Measurements from ENCODE around the gene AKAP12. TPM values are rescaled to one million over a fixed set of nuclear protein-coding genes. Genes with fewer than 3 reads are reported as not detected.
A peak's percentile ranks its signal among the peaks of the same experiment; 100 is the strongest.

AKAP12 gene
- total RNA-seq, 2 experiments from 2014 or later = 4.1 to 5.0 TPM

GRCh38 chr6:151240036-151240685, 394 bp downstream of the AKAP12 start:
- H3K9me3 Mint-ChIP-seq (ENCODE audit: low read depth) = no peaks in the 10 kb centered on the region
- intact Hi-C loops (cut with DNase I, micrococcal nuclease) = loop anchor here (1.0 kb wide), 2 partner anchors 84 to 150 kb away; no protein-coding TSS in a partner anchor
- H3K36me3 Mint-ChIP-seq (ENCODE audit: low read depth) = no peaks in the 10 kb centered on the region
- ATAC-seq (peak; percentile 92), DNase-seq (peak; percentile 79)
- peak overlapping the region; percentile 79 for H3K4me3 Mint-ChIP-seq
- H3K27me3 Mint-ChIP-seq = peaks cover 62% of the 10 kb centered on the region
- ChIA-PET POLR2A (interaction anchor here (0.7 kb wide), 1 partner anchor 41 kb away, joined by 4 read pairs; no protein-coding TSS in a partner anchor), CTCF (interaction anchor here (0.6 to 2.4 kb wide), 3 partner anchors 10 to 884 kb away, joined by 3 to 12 read pairs (median 4); no protein-coding TSS in a partner anchor)
- H3K4me1 Mint-ChIP-seq = peaks cover 3% of the 10 kb centered on the region
- H3K27ac Mint-ChIP-seq = no peak overlapping the region

DNA sequence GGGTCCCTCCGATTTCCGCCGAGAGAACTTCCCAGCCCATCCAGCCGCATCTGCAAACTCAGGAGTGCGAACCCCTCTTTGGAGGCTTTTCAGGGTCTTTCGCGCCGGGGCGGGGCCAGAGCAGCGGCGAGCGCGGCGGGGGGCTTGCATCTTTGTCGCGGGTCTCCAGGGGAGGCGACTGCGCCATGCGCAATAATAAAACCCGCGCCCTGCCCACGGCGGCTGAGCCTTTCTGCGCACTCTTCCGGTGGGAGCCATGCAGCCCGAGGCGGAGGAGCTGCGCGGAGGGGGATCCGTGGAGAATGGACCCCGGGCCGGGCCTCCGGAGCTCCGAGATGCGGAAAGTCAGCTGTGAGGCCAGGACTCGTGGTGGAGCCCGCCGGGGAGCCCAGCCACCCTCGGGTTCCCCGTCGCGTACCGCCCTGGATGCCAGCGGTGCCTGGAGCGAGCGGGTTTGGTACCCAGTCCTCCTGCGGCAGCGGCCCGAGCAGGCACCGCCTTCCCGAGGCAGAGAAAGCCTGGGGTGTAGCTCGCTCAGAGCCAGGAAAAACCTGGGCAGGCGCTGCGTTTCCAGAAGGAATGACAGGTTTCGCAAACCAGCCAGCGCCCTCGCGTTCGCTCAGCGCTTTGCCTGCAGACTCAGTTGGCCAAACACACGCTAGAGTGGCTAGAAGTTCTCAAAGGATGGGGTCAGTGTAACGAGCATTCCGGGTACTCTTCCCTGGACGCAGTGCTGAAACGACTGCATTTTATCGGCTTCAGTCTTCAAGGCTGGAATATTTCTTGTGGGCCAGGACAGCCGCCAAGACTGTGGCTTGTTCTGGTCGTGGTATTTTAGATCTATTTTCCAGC, 1.2 kb downstream of the AKAP12 start:
- Mint-ChIP-seq H3K4me3 (peak overlapping the region; percentile 51), H3K9me3 (ENCODE audit: low read depth) (no peaks in the 10 kb centered on the region), H3K36me3 (ENCODE audit: low read depth) (no peaks in the 10 kb centered on the region), H3K27me3 (peaks cover 62% of the 10 kb centered on the region), H3K4me1 (peaks cover 3% of the 10 kb centered on the region), H3K27ac (no peak overlapping the region)
- intact Hi-C loops (cut with DNase I, micrococcal nuclease) = loop anchor here (1.0 kb wide), 2 partner anchors 83 to 149 kb away; no protein-coding TSS in a partner anchor
- CTCF ChIA-PET = interaction anchor here (1.1 to 2.4 kb wide), 2 partner anchors 11 to 84 kb away, joined by 4 to 12 read pairs; no protein-coding TSS in a partner anchor
- POLR2A ChIA-PET = interaction anchor here (0.7 kb wide), 1 partner anchor 40 kb away, joined by 4 read pairs; no protein-coding TSS in a partner anchor
- ATAC-seq = peak; percentile 35
- peak; percentile 39 for DNase-seq

GRCh38 chr6:151241853-151242252, 2.1 kb downstream of the AKAP12 start:
- DNase-seq (no peak), ATAC-seq (no peak)
- no peaks in the 10 kb centered on the region for H3K9me3 Mint-ChIP-seq (ENCODE audit: low read depth)
- H3K27me3 Mint-ChIP-seq = peaks cover 59% of the 10 kb centered on the region
- ChIA-PET CTCF (interaction anchor here (1.1 kb wide), 1 partner anchor 82 kb away, joined by 4 read pairs; no protein-coding TSS in a partner anchor), POLR2A (no interaction called here)
- H3K4me3 Mint-ChIP-seq = no peak overlapping the region
- H3K4me1 Mint-ChIP-seq = peaks cover 3% of the 10 kb centered on the region
- no peak overlapping the region for H3K27ac Mint-ChIP-seq
- no peaks in the 10 kb centered on the region for H3K36me3 Mint-ChIP-seq (ENCODE audit: low read depth)
- intact Hi-C loops (cut with DNase I, micrococcal nuclease) = no loop called here

- Mint-ChIP-seq H3K9me3 (ENCODE audit: low read depth) (no peaks in the 10 kb centered on the region), H3K27me3 (peaks cover 56% of the 10 kb centered on the region), H3K36me3 (ENCODE audit: low read depth) (no peaks in the 10 kb centered on the region), H3K4me3 (no peak overlapping the region), H3K4me1 (peaks cover 4% of the 10 kb centered on the region), H3K27ac (no peak overlapping the region)
- CTCF ChIA-PET = interaction anchor here (1.0 to 1.1 kb wide), 2 partner anchors 81 to 82 kb away, joined by 3 to 4 read pairs; no protein-coding TSS in a partner anchor
- intact Hi-C loops (cut with DNase I, micrococcal nuclease) = no loop called here
- no peak for DNase-seq
- ATAC-seq = no peak
- POLR2A ChIA-PET = no interaction called here
Measured at GRCh38 chr6:151242420-151242861, 2.7 kb downstream of the AKAP12 start.

- intact Hi-C loops (cut with DNase I, micrococcal nuclease) = no loop called here
- POLR2A ChIA-PET = interaction anchor here (0.6 kb wide), 1 partner anchor 26 kb away, joined by 6 read pairs; no protein-coding TSS in a partner anchor
Measured at GRCh38 chr6:151243481-151243880, 3.7 kb downstream of the AKAP12 start.

GRCh38 chr6:151247490-151247889, 7.7 kb downstream of the AKAP12 start:
- H3K27ac Mint-ChIP-seq = no peak overlapping the region
- POLR2A ChIA-PET = no interaction called here
- peaks cover 8% of the 10 kb centered on the region for H3K4me1 Mint-ChIP-seq
- peaks cover 28% of the 10 kb centered on the region for H3K27me3 Mint-ChIP-seq
- no peaks in the 10 kb centered on the region for H3K9me3 Mint-ChIP-seq (ENCODE audit: low read depth)
- CTCF ChIA-PET = interaction anchor here (1.6 kb wide), 2 partner anchors 77 to 87 kb away, joined by 4 to 6 read pairs; no protein-coding TSS in a partner anchor
- DNase-seq (no peak), ATAC-seq (no peak)
- H3K36me3 Mint-ChIP-seq (ENCODE audit: low read depth) = no peaks in the 10 kb centered on the region
- H3K4me3 Mint-ChIP-seq = no peak overlapping the region
- intact Hi-C loops (cut with DNase I, micrococcal nuclease) = no loop called here

More at GRCh38 chr6:151243481-151243880, 3.7 kb downstream of the AKAP12 start:
- Mint-ChIP-seq H3K36me3 (ENCODE audit: low read depth) (no peaks in the 10 kb centered on the region), H3K4me3 (no peak overlapping the region), H3K27me3 (peaks cover 52% of the 10 kb centered on the region), H3K9me3 (ENCODE audit: low read depth) (no peaks in the 10 kb centered on the region), H3K4me1 (peaks cover 11% of the 10 kb centered on the region), H3K27ac (no peak overlapping the region)
- CTCF ChIA-PET = interaction anchor here (1.8 kb wide), 1 partner anchor 81 kb away, joined by 9 read pairs; no protein-coding TSS in a partner anchor
- DNase-seq (no peak), ATAC-seq (no peak)

DNA sequence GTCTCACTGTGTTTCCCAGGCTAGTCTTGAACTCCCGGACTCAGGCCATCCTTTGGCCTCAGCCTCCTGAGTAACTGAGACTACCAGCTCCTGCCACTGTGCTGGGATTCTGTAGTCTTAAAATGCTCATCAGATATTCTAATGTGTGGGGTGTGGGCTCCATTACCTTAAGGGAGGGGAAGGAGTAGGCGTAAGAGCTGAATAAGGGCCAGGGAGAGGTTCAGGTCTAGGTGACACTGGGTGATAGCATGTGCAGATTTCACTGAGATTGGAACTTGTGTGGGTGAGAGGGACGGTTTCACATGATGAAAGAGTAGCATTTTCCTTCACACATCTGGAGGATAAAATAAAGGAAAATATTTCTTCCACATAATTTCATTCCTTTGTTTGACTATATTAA, 8.5 kb downstream of the AKAP12 start:
- H3K4me1 Mint-ChIP-seq = peaks cover 8% of the 10 kb centered on the region
- peaks cover 21% of the 10 kb centered on the region for H3K27me3 Mint-ChIP-seq
- peak; percentile 60 for ATAC-seq
- no peak overlapping the region for H3K27ac Mint-ChIP-seq
- no peaks in the 10 kb centered on the region for H3K9me3 Mint-ChIP-seq (ENCODE audit: low read depth)
- intact Hi-C loops (cut with DNase I, micrococcal nuclease) = no loop called here
- ChIA-PET CTCF (interaction anchor here (1.6 kb wide), 1 partner anchor 86 kb away, joined by 6 read pairs; no protein-coding TSS in a partner anchor), POLR2A (no interaction called here)
- no peak for DNase-seq
- no peak overlapping the region for H3K4me3 Mint-ChIP-seq
- no peaks in the 10 kb centered on the region for H3K36me3 Mint-ChIP-seq (ENCODE audit: low read depth)

- no peak for ATAC-seq
- Mint-ChIP-seq H3K4me1 (peaks cover 6% of the 10 kb centered on the region), H3K4me3 (no peak overlapping the region), H3K27ac (no peak overlapping the region), H3K27me3 (peaks cover 8% of the 10 kb centered on the region), H3K36me3 (ENCODE audit: low read depth) (no peaks in the 10 kb centered on the region), H3K9me3 (ENCODE audit: low read depth) (no peaks in the 10 kb centered on the region)
- CTCF ChIA-PET = no interaction called here
- intact Hi-C loops (cut with DNase I, micrococcal nuclease) = no loop called here
- DNase-seq = no peak
- POLR2A ChIA-PET = no interaction called here
Measured at GRCh38 chr6:151252634-151253033, 12.9 kb downstream of the AKAP12 start.

DNA sequence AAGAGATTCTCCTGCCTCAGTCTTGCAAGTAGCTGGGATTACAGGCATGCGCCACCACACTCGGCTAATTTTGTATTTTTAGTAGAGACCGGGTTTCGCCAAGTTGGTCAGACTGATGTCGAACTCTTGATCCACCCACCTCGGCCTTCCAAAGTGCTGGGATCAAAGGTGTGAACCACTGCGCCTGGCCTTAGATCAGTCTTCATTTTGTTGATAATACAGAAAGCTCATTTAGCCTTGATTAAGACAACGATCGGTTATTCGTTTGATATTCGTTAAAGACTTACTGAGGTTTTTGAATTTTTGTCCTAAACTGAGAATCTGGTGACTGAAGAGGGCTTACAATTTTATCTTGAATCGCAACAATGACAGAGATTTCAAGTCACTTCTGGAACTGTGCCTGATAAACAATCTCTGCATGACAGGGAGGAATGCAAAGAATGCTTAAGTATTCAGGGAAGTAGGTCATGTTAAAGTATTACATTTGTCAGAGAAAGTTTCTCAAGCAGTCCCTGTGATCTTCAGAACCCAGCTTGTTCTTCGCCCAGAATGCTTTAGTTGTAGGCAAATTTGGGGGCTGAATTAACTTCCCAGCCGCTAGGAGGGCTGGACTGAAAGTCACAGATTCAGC, 14.8 kb downstream of the AKAP12 start:
- no peaks in the 10 kb centered on the region for H3K4me1 Mint-ChIP-seq
- intact Hi-C loops (cut with DNase I, micrococcal nuclease) = no loop called here
- ATAC-seq (no peak), DNase-seq (no peak)
- ChIA-PET POLR2A (no interaction called here), CTCF (no interaction called here)
- H3K4me3 Mint-ChIP-seq = no peak overlapping the region
- H3K27ac Mint-ChIP-seq = no peak overlapping the region
- no peaks in the 10 kb centered on the region for H3K36me3 Mint-ChIP-seq (ENCODE audit: low read depth)
- no peaks in the 10 kb centered on the region for H3K9me3 Mint-ChIP-seq (ENCODE audit: low read depth)
- H3K27me3 Mint-ChIP-seq = peaks cover 8% of the 10 kb centered on the region

DNA sequence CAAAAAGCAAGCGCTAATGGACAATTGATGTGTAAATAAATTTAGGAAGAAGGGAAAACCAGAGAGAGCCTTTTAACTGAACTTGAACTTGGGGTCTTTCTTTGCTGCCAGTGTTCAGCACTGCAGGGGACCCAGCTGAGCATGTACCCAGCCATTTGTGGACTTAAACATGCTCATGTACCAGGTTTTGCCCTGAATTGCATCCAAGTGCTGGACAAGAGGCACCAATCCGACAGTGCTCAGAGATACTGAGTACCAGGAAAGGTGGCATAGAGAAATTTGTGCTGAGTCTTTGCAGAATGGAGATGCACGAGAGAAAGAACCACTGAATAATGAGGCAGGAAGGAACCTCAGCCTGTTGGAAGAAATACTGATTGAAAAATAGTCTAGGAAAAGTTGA, 16.0 kb downstream of the AKAP12 start:
- intact Hi-C loops (cut with DNase I, micrococcal nuclease) = no loop called here
- ChIA-PET POLR2A (no interaction called here), CTCF (interaction anchor here (0.6 kb wide), 1 partner anchor 8 kb away, joined by 3 read pairs; no protein-coding TSS in a partner anchor)
- Mint-ChIP-seq H3K4me1 (no peaks in the 10 kb centered on the region), H3K4me3 (no peak overlapping the region), H3K27ac (no peak overlapping the region), H3K36me3 (ENCODE audit: low read depth) (no peaks in the 10 kb centered on the region), H3K27me3 (peaks cover 10% of the 10 kb centered on the region), H3K9me3 (ENCODE audit: low read depth) (no peaks in the 10 kb centered on the region)
- ATAC-seq (no peak), DNase-seq (no peak)

- Mint-ChIP-seq H3K4me1 (no peaks in the 10 kb centered on the region), H3K27ac (no peak overlapping the region), H3K4me3 (no peak overlapping the region), H3K27me3 (peaks cover 8% of the 10 kb centered on the region), H3K36me3 (ENCODE audit: low read depth) (no peaks in the 10 kb centered on the region), H3K9me3 (ENCODE audit: low read depth) (no peaks in the 10 kb centered on the region)
- CTCF ChIA-PET = interaction anchor here (0.7 kb wide), 1 partner anchor 12 kb away, joined by 3 read pairs; no protein-coding TSS in a partner anchor
- intact Hi-C loops (cut with DNase I, micrococcal nuclease) = no loop called here
- ATAC-seq (no peak), DNase-seq (no peak)
- POLR2A ChIA-PET = no interaction called here
Measured at GRCh38 chr6:151257985-151258445, 18.2 kb downstream of the AKAP12 start.
